ENCODE results near the gene DNAH17.

GRCh38 chr17:78430892-78431691, 146.1 kb downstream of the DNAH17 start:
- TF ChIP-seq ZNF175 (tag by site-specific recombination; IDR thresholded peaks at IDR 0.05) = no peak
- TF ChIP-seq ZNF18 (tag by site-specific recombination; IDR thresholded peaks at IDR 0.05) = no peak
- no peak for TF ChIP-seq CTCF (tag by site-specific recombination; IDR thresholded peaks at IDR 0.05)
- TF ChIP-seq ELK4 (IDR thresholded peaks at IDR 0.05; ENCODE audit: borderline replicate concordance, low read depth, low read length) = no peak

All from HEK293 (cell line).